Small intestine (tissue), 7 donors: ENCODE results near the gene TBC1D16. TPM values are rescaled to one million over a fixed set of nuclear protein-coding genes. Genes with fewer than 3 reads are reported as not detected.
A peak's percentile ranks its signal among the peaks of the same experiment; 100 is the strongest.

ENCODE experiments used
- DNase-seq, 2 donors: peaks; one replicate each; pipeline versions ENCODE4 v3.0.0 to v3.0.0-alpha.2; 2013
- FAIRE-seq: peaks from 2 replicates; lab custom pipeline; 2012; peaks lifted over from hg19 to GRCh38; lab: Jason Lieb, UNC
- H3K27ac ChIP-seq, 3 donors: one replicate each; pipeline ENCODE4 v1.5.1; 2013; ENCODE audit warnings: low read length in 2 of 3, mild to moderate bottlenecking in 2 of 3, control low read depth in 1 of 3, inconsistent platforms in 1 of 3, low read depth in 1 of 3, moderate library complexity in 1 of 3
- H3K27me3 ChIP-seq, 3 donors: one replicate each; pipeline ENCODE4 v1.6.1; 2013; ENCODE audit warnings: low read length in 3 of 3, inconsistent platforms in 1 of 3; ENCODE audit not compliant: control insufficient read depth in 3 of 3, insufficient read depth in 3 of 3
- H3K36me3 ChIP-seq, 3 donors: one replicate each; pipeline ENCODE4 v1.6.1; 2013; ENCODE audit warnings: low read length in 3 of 3, inconsistent platforms in 1 of 3, low read depth in 1 of 3, mild to moderate bottlenecking in 1 of 3, moderate library complexity in 1 of 3; ENCODE audit not compliant: control insufficient read depth in 3 of 3, insufficient read depth in 2 of 3
- H3K4me1 ChIP-seq, 3 donors: one replicate each; pipeline ENCODE4 v1.6.1; 2013; ENCODE audit warnings: low read length in 2 of 3, inconsistent platforms in 1 of 3, low read depth in 1 of 3, mild to moderate bottlenecking in 1 of 3, moderate library complexity in 1 of 3; ENCODE audit not compliant: control insufficient read depth in 3 of 3, insufficient read depth in 2 of 3
- H3K4me3 ChIP-seq, 3 donors: one replicate each; pipeline ENCODE4 v1.5.1; 2013; ENCODE audit warnings: low read length in 3 of 3, control low read depth in 1 of 3, inconsistent platforms in 1 of 3, low read depth in 1 of 3, mild to moderate bottlenecking in 1 of 3, moderate library complexity in 1 of 3
- H3K9me3 ChIP-seq, 2 donors: one replicate each; pipeline ENCODE4 v1.6.1; 2013; ENCODE audit warnings: low read depth in 1 of 2, low read length in 1 of 2; ENCODE audit not compliant: control insufficient read depth in 2 of 2, insufficient read depth in 1 of 2
- WGBS, 3 donors: extraction: QIAGEN DNeasy Blood & Tissue Kit; methylation state at CpG; one replicate each; pipeline ENCODE4 v1.1.7; 2013; 5-methylcytosine and 5-hydroxymethylcytosine counted together
- polyA plus RNA-seq, 4 donors: library from polyadenylated mRNA; stranded (reverse) in 3 of 4; unstranded in 1 of 4; fragments of 200-250 nt in 3 of 4; fragments of 120-200 nt in 1 of 4; gene quantifications; one replicate each; pipeline versions ENCODE4 v1.2.1 to v1.2.3, GENCODE V29; 2013
- donor health status: healthy with polysubstance abuse.
- donor health status: control.
- donor health status: control.
- donor health status: Bipolar disorder and iron deficiency.
- donor health status: healthy.

The TBC1D16 gene
- polyA plus RNA-seq, 4 donors, result 1.6 to 30.6 (median 15.2) TPM

- WGBS, 3 donors, result 72 to 79% (median 73%) methylated on average over 10 of the region's 10 CpGs
- Histone ChIP-seq H3K27me3 (no peaks in the 10 kb centered on the region), H3K4me1 (peaks cover 0 to 26% (median 1%) of the 10 kb centered on the region in 3 donors), H3K4me3 (no peak overlapping the region), H3K9me3 (no peaks in the 10 kb centered on the region), H3K27ac (no peak overlapping the region), H3K36me3 (peaks cover 0 to 84% (median 0%) of the 10 kb centered on the region in 3 donors)
- DNase-seq (no peak), FAIRE-seq (no peak)
Measured at GRCh38 chr17:80007939-80008338, 27.7 kb downstream of the TBC1D16 start.

- Histone ChIP-seq H3K9me3 (no peaks in the 10 kb centered on the region), H3K4me3 (no peak overlapping the region), H3K27ac (no peak overlapping the region), H3K27me3 (no peaks in the 10 kb centered on the region), H3K4me1 (peaks cover 0 to 35% (median 4%) of the 10 kb centered on the region in 3 donors), H3K36me3 (peaks cover 0 to 85% (median 0%) of the 10 kb centered on the region in 3 donors)
- WGBS, 3 donors, result 89 to 93% (median 91%) methylated on average over 28 to 30 of the region's 30 CpGs
- FAIRE-seq (no peak), DNase-seq (no peak)
Measured at GRCh38 chr17:80006811-80007752, 28.6 kb downstream of the TBC1D16 start.

- H3K27me3 ChIP-seq, result no peaks in the 10 kb centered on the region
- peaks cover 0 to 38% (median 4%) of the 10 kb centered on the region in 3 donors for H3K4me1 ChIP-seq
- H3K27ac ChIP-seq, result peak overlapping the region in 1 of 3 donors; percentile 44
- 45 to 66% (median 56%) methylated on average over 8 of the region's 8 CpGs for WGBS, 3 donors
- H3K36me3 ChIP-seq, result peaks cover 0 to 85% (median 0%) of the 10 kb centered on the region in 3 donors
- no peaks in the 10 kb centered on the region for H3K9me3 ChIP-seq
- DNase-seq, result no peak
- H3K4me3 ChIP-seq, result peak overlapping the region in 1 of 3 donors; percentile 69
- no peak for FAIRE-seq
Measured at GRCh38 chr17:80006339-80006720, 29.3 kb downstream of the TBC1D16 start.

GRCh38 chr17:80005360-80006338 lies 30.0 kb downstream of the TBC1D16 start:
- FAIRE-seq, result no peak
- WGBS, 3 donors, result 40 to 50% (median 42%) methylated on average over 36 to 37 of the region's 37 CpGs
- Histone ChIP-seq H3K9me3 (no peaks in the 10 kb centered on the region), H3K36me3 (peaks cover 0 to 84% (median 0%) of the 10 kb centered on the region in 3 donors), H3K4me1 (peaks cover 0 to 38% (median 4%) of the 10 kb centered on the region in 3 donors), H3K4me3 (peak overlapping the region in 1 of 3 donors; percentile 69), H3K27ac (peak overlapping the region in 1 of 3 donors; percentile 44), H3K27me3 (no peaks in the 10 kb centered on the region)
- peak; percentile 43 to 85 for DNase-seq

- DNase-seq, result no peak
- H3K4me3 ChIP-seq, result no peak overlapping the region
- H3K27ac ChIP-seq, result no peak overlapping the region
- H3K9me3 ChIP-seq, result peaks cover 0 to 8% of the 10 kb centered on the region in 2 donors
- 90 to 96% (median 96%) methylated on average over 15 of the region's 15 CpGs for WGBS, 3 donors
- H3K36me3 ChIP-seq, result peaks cover 0 to 78% (median 0%) of the 10 kb centered on the region in 3 donors
- no peak for FAIRE-seq
- H3K27me3 ChIP-seq, result no peaks in the 10 kb centered on the region
- peaks cover 0 to 38% (median 4%) of the 10 kb centered on the region in 3 donors for H3K4me1 ChIP-seq
Measured at GRCh38 chr17:80003969-80004368, 31.7 kb downstream of the TBC1D16 start.

GRCh38 chr17:80002690-80003490 lies 32.8 kb downstream of the TBC1D16 start:
- WGBS, 3 donors, result 61 to 81% (median 67%) methylated on average over 29 to 30 of the region's 30 CpGs
- DNase-seq (peak; percentile 78 to 93), FAIRE-seq (no peak)
- Histone ChIP-seq H3K27ac (peak overlapping the region in 1 of 3 donors; percentile 97), H3K36me3 (peaks cover 0 to 74% (median 0%) of the 10 kb centered on the region in 3 donors), H3K4me1 (peaks cover 0 to 34% (median 4%) of the 10 kb centered on the region in 3 donors), H3K9me3 (peaks cover 0 to 8% of the 10 kb centered on the region in 2 donors), H3K4me3 (peak overlapping the region in 1 of 3 donors; percentile 45), H3K27me3 (no peaks in the 10 kb centered on the region)

GRCh38 chr17:80002070-80002641 lies 33.5 kb downstream of the TBC1D16 start:
- Histone ChIP-seq H3K27ac (peak overlapping the region in 2 of 3 donors; percentile 39 to 97), H3K4me3 (no peak overlapping the region), H3K9me3 (peaks cover 0 to 8% of the 10 kb centered on the region in 2 donors), H3K36me3 (peaks cover 0 to 67% (median 0%) of the 10 kb centered on the region in 3 donors), H3K4me1 (peaks cover 0 to 35% (median 4%) of the 10 kb centered on the region in 3 donors), H3K27me3 (no peaks in the 10 kb centered on the region)
- DNase-seq (peak in 1 of 2 donors; percentile 33), FAIRE-seq (no peak)
- WGBS, 3 donors, result 65 to 87% (median 70%) methylated on average over 26 of the region's 26 CpGs
